GM21786 (cell line): ENCODE data around the gene ZNF280B.
"Not testable (repeated sequence)": the region's sequence is repeated elsewhere in the genome, so short reads cannot be mapped to it uniquely, and the experiment has no call there.

Experiments
- ATAC-seq: cut with Tn5 transposase; IDR thresholded peaks from one replicate; pipeline ENCODE4 v1.9.1; 2021; ENCODE audit not compliant: unreplicated experiment

ZNF280B gene

GRCh38 chr22:22535662-22536061 lies 27.1 kb upstream of the ZNF280B start:
- no peak for ATAC-seq

GRCh38 chr22:22534604-22535415 lies 26.3 kb upstream of the ZNF280B start:
- ATAC-seq = no peak

DNA sequence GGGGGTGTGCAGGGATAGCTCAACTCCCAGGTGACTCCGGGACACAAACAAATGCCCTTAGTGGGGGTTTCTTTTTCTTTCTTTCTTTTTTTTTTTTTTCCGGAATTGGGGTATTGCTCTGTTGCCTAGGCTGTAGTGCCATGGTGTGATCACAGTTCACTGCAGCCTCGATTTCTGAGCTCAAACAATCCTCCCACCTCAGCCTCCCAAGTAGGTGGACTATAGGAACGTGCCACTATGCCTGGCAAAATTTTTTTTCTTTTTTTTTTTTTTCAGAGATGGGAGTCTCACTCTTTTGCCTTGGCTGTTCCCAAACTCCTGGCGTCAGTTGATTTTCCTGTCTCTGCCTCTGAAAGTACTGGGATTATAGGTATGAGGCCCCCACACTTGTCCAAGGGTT lies 25.3 kb upstream of the ZNF280B start:
- no peak for ATAC-seq

DNA sequence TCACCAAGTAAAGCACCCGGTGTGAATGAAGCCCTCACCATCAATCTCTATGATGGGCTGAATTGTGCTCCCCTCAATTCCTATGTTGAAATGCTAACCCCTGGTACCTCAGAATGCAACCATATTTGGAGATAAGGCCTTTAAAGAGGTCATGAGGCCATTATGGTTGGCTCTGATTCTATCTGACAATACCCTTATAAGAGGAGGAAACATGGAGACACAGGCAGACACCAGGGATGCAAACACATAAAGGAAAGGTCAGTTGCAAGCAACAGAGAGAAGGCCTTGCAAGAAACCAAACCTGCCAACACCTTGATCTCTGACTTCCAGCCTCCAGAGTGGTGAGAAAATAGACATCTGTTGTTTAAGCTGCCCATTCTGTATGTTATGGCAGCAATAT lies 24.9 kb upstream of the ZNF280B start:
- no peak for ATAC-seq

DNA sequence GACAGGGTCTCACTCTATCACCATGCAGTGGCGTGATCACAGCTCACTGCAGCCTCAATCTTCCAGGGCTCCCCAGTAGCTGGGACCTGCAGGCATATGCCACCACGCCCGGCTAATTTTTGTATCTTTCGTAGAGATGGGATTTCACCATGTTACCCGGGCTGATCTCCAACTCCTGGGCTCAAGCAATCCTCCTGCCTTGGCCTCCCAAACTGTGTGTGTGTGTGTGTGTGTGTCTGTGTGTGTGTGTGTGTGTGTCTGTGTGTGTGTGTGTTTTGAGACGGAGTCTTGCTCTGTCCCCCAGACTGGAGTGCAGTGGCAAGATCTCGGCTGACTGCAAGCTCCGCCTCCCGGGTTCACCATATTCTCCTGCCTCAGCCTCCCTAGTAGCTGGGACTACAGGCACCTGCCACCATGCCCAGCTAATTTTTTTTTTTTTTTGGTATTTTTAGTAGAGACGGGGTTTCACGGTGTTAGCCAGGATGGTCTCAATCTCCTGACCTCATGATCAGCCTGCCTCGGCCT lies 24.1 kb upstream of the ZNF280B start:
- not testable (repeated sequence) for ATAC-seq

DNA sequence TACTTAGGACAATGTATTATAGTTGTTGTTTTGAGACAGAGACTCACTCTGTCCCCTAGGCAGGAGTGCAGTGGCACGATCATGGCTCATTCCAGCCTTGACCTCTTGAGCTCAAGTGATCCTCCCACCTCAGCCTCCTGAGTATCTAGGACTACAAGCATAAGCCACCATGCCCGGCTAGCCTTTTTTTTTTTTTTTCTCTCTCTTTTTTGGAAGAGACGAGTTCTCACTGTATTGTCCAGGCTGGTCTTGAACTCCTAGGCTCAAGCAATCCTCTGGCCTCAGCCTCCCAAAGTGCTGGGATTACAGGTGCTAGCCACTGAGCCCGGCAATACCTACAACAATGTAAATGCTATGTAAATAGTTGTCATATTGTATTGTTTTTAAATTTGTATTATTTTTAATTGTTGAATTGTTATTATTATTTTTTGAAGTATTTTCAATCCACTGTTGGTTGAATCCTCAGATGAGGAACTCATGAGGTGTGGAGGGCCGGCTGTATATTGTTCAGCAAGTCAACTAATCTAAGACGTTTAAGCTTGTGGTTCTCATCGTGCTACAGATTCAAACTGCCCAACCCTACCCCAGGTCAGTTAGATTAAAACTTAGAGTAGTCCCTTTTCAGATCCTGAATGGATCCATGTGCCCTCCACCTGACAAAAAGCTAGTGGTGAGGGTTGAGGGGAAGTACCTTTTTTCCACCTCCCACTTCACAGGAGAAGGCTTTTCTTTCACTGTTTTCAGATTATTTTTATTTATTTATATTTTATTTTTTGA lies 23.4 kb upstream of the ZNF280B start:
- no peak for ATAC-seq

DNA sequence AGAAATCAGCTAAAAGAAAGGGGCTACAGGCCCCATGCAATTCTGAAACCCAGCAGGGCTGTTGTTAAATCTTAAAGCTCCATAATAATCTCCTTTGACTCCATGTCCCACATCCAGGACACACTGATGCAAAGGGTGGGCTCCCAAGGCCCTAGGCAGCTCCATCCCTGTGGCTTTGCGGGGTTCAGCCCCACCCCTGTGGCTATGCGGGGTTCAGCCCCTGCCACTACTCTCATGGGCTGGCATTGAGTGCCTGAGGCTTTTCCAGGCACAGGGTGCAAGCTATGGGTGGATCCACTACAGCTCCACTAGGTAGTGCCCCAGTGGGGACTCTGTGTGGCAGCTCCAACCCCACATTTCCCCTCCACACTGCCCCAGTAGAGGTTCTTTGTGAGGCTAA lies 20.2 kb upstream of the ZNF280B start:
- ATAC-seq = no peak

DNA sequence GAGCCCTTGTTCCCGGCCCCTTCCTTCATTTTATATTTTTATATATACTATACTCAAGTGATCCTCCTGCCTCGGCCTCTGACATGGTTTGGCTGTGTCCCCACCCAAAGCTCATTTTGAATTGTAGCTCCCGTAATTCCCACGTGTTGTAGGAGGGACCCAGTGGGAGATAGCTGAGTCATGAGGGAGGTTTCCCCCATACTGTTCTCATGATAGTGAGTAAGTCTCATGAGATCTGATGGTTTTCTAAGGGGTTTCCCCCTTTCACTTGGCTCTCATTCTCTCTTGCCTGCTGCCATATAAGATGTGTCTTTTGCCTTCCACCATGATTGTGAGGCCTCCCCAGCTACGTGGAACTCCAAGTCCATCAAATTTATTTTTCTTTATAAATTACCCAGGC lies 18.8 kb upstream of the ZNF280B start:
- ATAC-seq = no peak

- ATAC-seq = no peak
Measured at GRCh38 chr22:22526125-22526912, 17.8 kb upstream of the ZNF280B start.

GRCh38 chr22:22523494-22523893 lies 15.0 kb upstream of the ZNF280B start:
- ATAC-seq = no peak

GRCh38 chr22:22521631-22522030 lies 13.1 kb upstream of the ZNF280B start:
- ATAC-seq = no peak

- ATAC-seq = no peak
Measured at GRCh38 chr22:22520667-22521602, 12.4 kb upstream of the ZNF280B start.

- no peak for ATAC-seq
Measured at GRCh38 chr22:22520020-22520656, 11.6 kb upstream of the ZNF280B start, which contains the start of gene ZNF280A. Gene ZNF280A (minus strand): TSS chr22:22520270. CDS start chr22:22515630, 4,640 bp downstream.

DNA sequence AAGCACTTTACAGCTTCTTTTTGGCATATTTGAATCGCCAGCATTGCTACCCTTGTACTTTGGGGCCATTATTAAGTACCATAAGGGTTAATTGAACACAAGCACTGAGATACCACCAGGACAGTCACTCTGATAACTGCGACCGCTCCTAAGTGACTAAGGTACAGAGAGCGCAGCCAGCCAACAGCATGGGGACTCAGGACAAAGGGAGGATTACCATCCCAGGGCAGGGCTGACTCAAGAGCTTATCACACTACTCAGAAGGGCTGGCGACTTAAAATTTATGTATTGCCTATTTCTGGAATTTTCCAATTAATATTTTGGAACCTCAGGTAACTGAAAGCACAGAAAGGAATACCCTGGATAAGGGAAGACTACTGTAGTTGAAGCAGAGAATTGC lies 11.0 kb upstream of the ZNF280B start:
- no peak for ATAC-seq

- ATAC-seq = no peak
Measured at GRCh38 chr22:22516992-22517391, 8.4 kb upstream of the ZNF280B start.

DNA sequence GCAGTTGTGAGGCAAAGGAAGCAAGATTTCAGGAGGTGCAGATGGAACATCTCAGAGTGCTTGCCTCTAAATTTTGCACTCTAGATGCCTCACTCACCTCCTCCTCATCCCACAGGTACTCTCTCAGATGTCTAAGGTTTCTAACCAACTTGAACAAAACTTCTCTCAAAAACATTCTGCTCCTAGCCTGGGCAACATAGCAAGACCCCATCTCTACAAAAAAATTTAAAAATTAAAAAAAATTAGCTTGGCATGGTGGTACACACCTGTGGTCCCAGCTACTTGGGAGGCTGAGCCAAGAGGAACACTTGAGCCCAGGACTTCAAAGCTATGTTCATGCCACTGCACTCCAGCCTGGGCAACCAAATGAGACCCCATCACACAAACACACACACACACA lies 7.3 kb upstream of the ZNF280B start:
- no peak for ATAC-seq

GRCh38 chr22:22514431-22514830 lies 5.9 kb upstream of the ZNF280B start:
- ATAC-seq = not testable (repeated sequence)

GRCh38 chr22:22513619-22514018 lies 5.1 kb upstream of the ZNF280B start:
- no peak for ATAC-seq

DNA sequence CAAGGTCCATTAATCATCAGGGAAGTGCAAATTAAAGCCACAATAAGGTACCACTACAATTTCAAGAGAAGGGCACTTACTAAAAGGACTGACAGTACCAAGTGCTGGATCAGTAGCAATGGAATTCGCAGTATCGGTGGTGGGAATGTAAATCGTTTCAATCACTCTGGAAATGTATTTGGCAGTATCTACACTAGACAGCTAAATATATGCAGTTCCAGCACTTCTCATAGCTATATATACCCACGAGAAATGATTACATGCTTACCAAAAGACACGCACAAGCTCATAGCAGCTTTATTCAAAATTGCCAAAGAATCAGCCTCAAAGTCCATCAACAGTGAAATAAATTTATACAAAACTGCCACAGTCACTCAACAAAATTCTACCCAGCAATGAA lies 4.4 kb upstream of the ZNF280B start:
- ATAC-seq = no peak

- ATAC-seq = not testable (repeated sequence)
Measured at GRCh38 chr22:22510833-22511232, 2.3 kb upstream of the ZNF280B start.
